Measurements from ENCODE around the gene PKD1. TPM values are rescaled to one million over a fixed set of nuclear protein-coding genes. Genes with fewer than 3 reads are reported as not detected.

The PKD1 gene
- total and polyA plus RNA-seq, 8 donors: 29.8 to 127 (median 44.2) TPM

GRCh38 chr16:2174396-2175131 lies 38.9 kb upstream of the PKD1 start:
- no peaks in the 10 kb centered on the region for H3K9me3 ChIP-seq
- TF ChIP-seq CTCF (IDR thresholded peaks at IDR 0.05): no peak
- peaks cover 0 to 33% (median 19%) of the 10 kb centered on the region in 3 donors for H3K36me3 ChIP-seq
- no peaks in the 10 kb centered on the region for H3K4me1 ChIP-seq
- ATAC-seq (no peak), FAIRE-seq (no peak), DNase-seq (no peak)
- no peak overlapping the region for H3K4me3 ChIP-seq
- intact Hi-C loops (cut with DNase I): no loop called here
- no peaks in the 10 kb centered on the region for H3K27me3 ChIP-seq
- 87 to 89% methylated on average over 21 of the region's 21 CpGs for WGBS, 2 donors
- H3K27ac ChIP-seq: no peak overlapping the region

- ATAC-seq: no peak
- no peak for TF ChIP-seq CTCF (IDR thresholded peaks at IDR 0.05)
- FAIRE-seq: no peak
- Histone ChIP-seq H3K27me3 (no peaks in the 10 kb centered on the region), H3K36me3 (peaks cover 0 to 33% (median 19%) of the 10 kb centered on the region in 3 donors), H3K9me3 (no peaks in the 10 kb centered on the region), H3K4me1 (no peaks in the 10 kb centered on the region), H3K27ac (no peak overlapping the region), H3K4me3 (no peak overlapping the region)
- WGBS, 2 donors: 95 to 97% methylated on average over 4 of the region's 4 CpGs
- no peak for DNase-seq
- intact Hi-C loops (cut with DNase I): no loop called here
Measured at GRCh38 chr16:2173916-2174315, 38.2 kb upstream of the PKD1 start.

- Histone ChIP-seq H3K4me3 (no peak overlapping the region), H3K27me3 (no peaks in the 10 kb centered on the region), H3K4me1 (no peaks in the 10 kb centered on the region), H3K27ac (no peak overlapping the region), H3K36me3 (peaks cover 0 to 33% (median 19%) of the 10 kb centered on the region in 3 donors), H3K9me3 (no peaks in the 10 kb centered on the region)
- no peak for TF ChIP-seq CTCF (IDR thresholded peaks at IDR 0.05)
- DNase-seq (no peak), ATAC-seq (no peak), FAIRE-seq (no peak)
- intact Hi-C loops (cut with DNase I): no loop called here
- WGBS, 2 donors: 94 to 95% methylated on average over 14 of the region's 14 CpGs
Measured at GRCh38 chr16:2173366-2173765, 37.7 kb upstream of the PKD1 start.

- intact Hi-C loops (cut with DNase I): no loop called here
- Histone ChIP-seq H3K4me3 (no peak overlapping the region), H3K9me3 (no peaks in the 10 kb centered on the region), H3K27ac (no peak overlapping the region), H3K36me3 (peaks cover 0 to 33% (median 19%) of the 10 kb centered on the region in 3 donors), H3K27me3 (no peaks in the 10 kb centered on the region), H3K4me1 (no peaks in the 10 kb centered on the region)
- DNase-seq: no peak
- FAIRE-seq: no peak
- no peak for TF ChIP-seq CTCF (IDR thresholded peaks at IDR 0.05)
- no peak for ATAC-seq
- WGBS, 2 donors: 94 to 96% methylated on average over 29 of the region's 29 CpGs
Measured at GRCh38 chr16:2172688-2173335, 37.1 kb upstream of the PKD1 start.
